Large intestine (tissue), 3 donors: ENCODE results near the gene E2F7. TPM values are rescaled to one million over a fixed set of nuclear protein-coding genes. Genes with fewer than 3 reads are reported as not detected.

ENCODE experiments used
- DNase-seq, 2 donors: peaks; one replicate each; pipeline versions ENCODE4 v3.0.0 to v3.0.0-alpha.2; 2013
- H3K27ac ChIP-seq: one replicate; pipeline ENCODE4 v1.5.1; 2013; ENCODE audit warnings: low read length
- H3K27me3 ChIP-seq: 2 replicates; pipeline ENCODE4 v1.6.1; 2013; ENCODE audit warnings: low read length; ENCODE audit not compliant: control insufficient read depth, insufficient read depth
- H3K36me3 ChIP-seq: 2 replicates; pipeline ENCODE4 v1.6.1; 2013; ENCODE audit warnings: low read length; ENCODE audit not compliant: control insufficient read depth, insufficient read depth
- H3K4me1 ChIP-seq: one replicate; pipeline ENCODE4 v1.6.1; 2013; ENCODE audit warnings: low read length; ENCODE audit not compliant: control insufficient read depth, insufficient read depth
- H3K4me3 ChIP-seq: one replicate; pipeline ENCODE4 v1.5.1; 2013; ENCODE audit warnings: low read length
- H3K9me3 ChIP-seq: one replicate; pipeline ENCODE4 v1.6.1; 2013; ENCODE audit warnings: mild to moderate bottlenecking, low read depth, low read length, moderate library complexity; ENCODE audit not compliant: control insufficient read depth
- WGBS: methylation state at CpG from one replicate; pipeline ENCODE4 v1.1.5; 2013; ENCODE audit warnings: low lambda C conversion rate; ENCODE audit not compliant: insufficient coverage; 5-methylcytosine and 5-hydroxymethylcytosine counted together
- polyA plus RNA-seq: library from polyadenylated mRNA; unstranded; fragments of 120-200 nt; gene quantifications from one replicate; pipeline ENCODE4 v1.2.1, GENCODE V29; 2013

The E2F7 gene
- polyA plus RNA-seq, 1 donor, result 3.7 TPM

DNA sequence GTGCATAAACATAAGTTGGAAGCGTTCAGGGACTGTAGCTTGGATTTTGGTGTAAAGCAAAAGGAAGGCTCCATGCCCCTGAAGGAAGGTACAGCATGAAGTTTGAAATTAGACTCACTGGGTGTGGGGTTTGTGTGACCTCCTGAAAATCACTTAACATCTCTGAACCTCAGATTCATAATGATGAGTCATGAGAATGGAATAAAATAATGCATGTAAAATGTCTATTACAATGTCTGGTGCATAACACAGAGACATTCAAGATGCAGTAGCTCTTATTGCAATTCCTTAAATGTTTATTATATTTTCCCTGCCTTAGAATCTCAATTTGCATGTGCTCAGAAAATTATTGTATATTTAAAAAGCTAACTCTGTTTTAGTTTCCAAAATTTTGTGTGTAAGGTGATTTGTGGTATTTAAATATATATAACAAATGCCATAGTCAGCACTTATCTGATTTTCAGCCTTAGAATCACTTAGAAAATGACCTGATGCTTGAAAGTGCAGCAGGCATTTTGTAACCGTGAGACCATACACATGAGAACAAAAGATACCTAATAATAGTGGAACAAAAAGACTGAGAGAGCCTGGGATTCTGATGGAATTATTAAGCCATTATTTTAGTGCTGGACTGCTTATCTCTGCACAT, 66.3 kb downstream of the E2F7 start:
- H3K36me3 ChIP-seq, result no peaks in the 10 kb centered on the region
- no peaks in the 10 kb centered on the region for H3K9me3 ChIP-seq
- no peak overlapping the region for H3K4me3 ChIP-seq
- H3K27me3 ChIP-seq, result peaks cover under 1% of the 10 kb centered on the region
- no peaks in the 10 kb centered on the region for H3K4me1 ChIP-seq
- DNase-seq, result no peak
- WGBS, result no CpG with 5 or more reads among the region's 2 CpGs
- H3K27ac ChIP-seq, result no peak overlapping the region

DNA sequence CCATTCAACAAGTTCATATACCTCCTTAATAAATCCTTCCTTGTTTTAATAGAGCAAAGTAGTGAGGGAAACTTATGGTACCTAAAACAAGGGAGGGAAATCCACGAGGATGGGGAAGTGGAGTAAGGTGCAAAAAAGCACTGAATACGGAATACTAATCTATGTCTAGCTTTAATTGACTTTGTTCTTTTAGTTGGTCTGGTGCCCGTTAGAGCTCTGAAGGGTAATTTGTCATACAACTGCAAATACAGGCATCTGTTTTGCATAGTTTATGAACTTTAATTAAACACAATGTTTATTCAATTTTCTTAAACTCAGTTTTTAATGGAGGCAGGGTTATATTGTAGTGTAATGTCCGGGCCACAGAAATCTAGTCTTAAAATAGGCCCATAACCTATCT, 67.0 kb downstream of the E2F7 start:
- WGBS, result 71% methylated on average over 1 of the region's 4 CpGs
- Histone ChIP-seq H3K9me3 (no peaks in the 10 kb centered on the region), H3K27me3 (no peaks in the 10 kb centered on the region), H3K27ac (no peak overlapping the region), H3K4me1 (no peaks in the 10 kb centered on the region), H3K36me3 (no peaks in the 10 kb centered on the region), H3K4me3 (no peak overlapping the region)
- DNase-seq, result no peak

DNA sequence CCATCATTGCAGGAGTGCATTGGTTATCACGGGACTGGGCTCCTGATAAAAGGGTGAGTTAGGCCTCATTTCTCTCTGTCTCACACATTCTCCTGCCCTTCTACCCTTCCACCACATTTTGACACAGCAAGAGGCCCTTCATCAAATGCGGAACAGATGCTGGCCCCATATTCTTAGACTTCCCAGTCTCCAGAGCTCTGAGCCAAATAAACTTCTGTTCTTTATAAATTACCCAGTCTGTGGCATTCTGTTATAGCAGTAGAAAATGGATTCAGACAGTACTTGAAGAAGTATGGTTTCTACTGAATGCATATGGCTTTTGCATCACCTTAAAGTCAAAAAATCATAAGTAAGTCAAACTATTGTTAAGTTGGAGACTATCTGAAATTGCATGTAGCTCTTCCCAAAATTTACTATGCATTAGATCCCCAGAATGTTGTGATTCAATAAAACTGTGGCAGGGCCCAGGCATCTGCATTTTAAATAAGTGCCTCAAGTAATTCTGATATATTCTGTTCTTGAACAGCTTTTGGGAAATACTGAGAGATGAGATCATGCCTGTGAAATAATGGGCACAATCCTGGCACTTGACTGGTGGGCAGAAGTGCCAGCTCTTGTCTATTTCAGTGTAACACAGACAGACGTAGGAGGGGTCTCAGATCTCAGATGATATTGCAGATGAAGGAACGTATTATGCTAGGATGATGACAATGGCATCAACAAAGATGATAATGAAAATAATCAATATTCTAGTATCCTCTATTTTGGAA, 68.2 kb downstream of the E2F7 start:
- H3K4me3 ChIP-seq, result no peak overlapping the region
- H3K27me3 ChIP-seq, result no peaks in the 10 kb centered on the region
- no peaks in the 10 kb centered on the region for H3K36me3 ChIP-seq
- no peaks in the 10 kb centered on the region for H3K9me3 ChIP-seq
- DNase-seq, result no peak
- H3K4me1 ChIP-seq, result no peaks in the 10 kb centered on the region
- no CpG with 5 or more reads among the region's 4 CpGs for WGBS
- H3K27ac ChIP-seq, result no peak overlapping the region

DNA sequence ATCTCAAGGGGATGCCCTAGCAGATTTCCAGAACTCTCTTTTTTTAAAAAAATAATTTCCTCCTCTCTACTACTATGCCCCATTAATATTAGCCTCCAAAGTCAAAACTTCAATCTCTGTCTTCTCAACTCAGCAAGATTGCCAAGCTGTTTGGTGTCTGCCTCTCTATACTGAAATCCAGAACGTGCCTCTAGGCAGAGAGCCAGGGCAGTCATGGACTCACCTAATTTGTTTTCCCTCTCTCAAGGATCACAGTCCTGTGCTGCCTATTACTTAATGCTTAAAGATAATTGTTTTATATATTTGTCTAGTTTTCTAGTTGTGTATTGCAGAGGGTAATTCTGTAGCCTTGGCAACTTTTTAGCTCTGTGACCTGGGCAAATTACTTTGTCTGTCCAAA, 74.7 kb downstream of the E2F7 start:
- DNase-seq, result no peak
- WGBS, result no CpG with 5 or more reads among the region's 1 CpG

DNA sequence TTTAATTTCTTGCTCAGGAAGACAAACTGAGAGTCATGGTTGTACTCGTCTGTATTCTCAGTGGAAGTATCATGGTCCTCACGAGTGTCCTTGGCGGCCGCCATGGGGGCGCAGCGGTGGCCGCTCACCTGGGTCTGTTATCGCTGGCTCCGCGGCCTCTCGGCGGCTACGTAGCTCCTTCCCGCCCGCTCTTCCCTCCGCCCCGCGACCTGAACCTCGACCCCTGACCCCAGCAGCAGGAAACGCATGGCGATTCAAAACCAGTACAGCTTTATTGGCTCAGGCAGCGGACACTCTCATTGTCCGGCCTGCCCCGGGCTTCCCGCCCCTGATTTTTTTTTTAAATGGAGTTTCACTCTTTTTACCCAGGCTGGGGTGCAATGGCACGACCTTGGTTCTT, 80.8 kb downstream of the E2F7 start:
- Histone ChIP-seq H3K27ac (no peak overlapping the region), H3K27me3 (no peaks in the 10 kb centered on the region), H3K36me3 (no peaks in the 10 kb centered on the region), H3K9me3 (peaks cover 13% of the 10 kb centered on the region), H3K4me1 (no peaks in the 10 kb centered on the region), H3K4me3 (no peak overlapping the region)
- no CpG with 5 or more reads among the region's 26 CpGs for WGBS
- no peak for DNase-seq

More for the DNA sequence above, 74.7 kb downstream of the E2F7 start:
- Histone ChIP-seq H3K9me3 (no peaks in the 10 kb centered on the region), H3K36me3 (no peaks in the 10 kb centered on the region), H3K4me3 (no peak overlapping the region), H3K27ac (no peak overlapping the region), H3K27me3 (no peaks in the 10 kb centered on the region), H3K4me1 (no peaks in the 10 kb centered on the region)

DNA sequence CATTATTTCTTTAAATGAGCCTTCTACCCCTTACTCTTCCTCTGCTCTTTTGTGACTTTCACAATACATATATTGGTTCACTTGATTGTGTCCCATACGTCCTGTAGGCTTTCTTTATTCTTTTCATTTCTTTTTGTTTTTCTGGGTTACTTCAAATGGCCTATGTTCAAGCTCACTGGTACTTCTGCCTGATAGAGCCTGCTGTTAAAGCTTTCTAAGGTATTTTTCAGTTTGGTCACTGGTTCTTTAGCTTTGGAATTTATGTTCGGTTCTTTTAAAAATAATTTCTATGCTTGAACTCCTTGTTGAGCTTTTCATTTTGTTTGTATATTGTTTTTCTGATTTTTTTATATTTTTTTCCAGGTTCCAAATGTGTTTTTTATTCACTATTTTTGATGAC, 81.9 kb downstream of the E2F7 start:
- H3K4me1 ChIP-seq, result no peaks in the 10 kb centered on the region
- H3K27me3 ChIP-seq, result no peaks in the 10 kb centered on the region
- H3K27ac ChIP-seq, result no peak overlapping the region
- H3K4me3 ChIP-seq, result no peak overlapping the region
- no peak for DNase-seq
- H3K36me3 ChIP-seq, result no peaks in the 10 kb centered on the region
- 84% methylated on average over 2 of the region's 2 CpGs for WGBS
- peaks cover 13% of the 10 kb centered on the region for H3K9me3 ChIP-seq

DNA sequence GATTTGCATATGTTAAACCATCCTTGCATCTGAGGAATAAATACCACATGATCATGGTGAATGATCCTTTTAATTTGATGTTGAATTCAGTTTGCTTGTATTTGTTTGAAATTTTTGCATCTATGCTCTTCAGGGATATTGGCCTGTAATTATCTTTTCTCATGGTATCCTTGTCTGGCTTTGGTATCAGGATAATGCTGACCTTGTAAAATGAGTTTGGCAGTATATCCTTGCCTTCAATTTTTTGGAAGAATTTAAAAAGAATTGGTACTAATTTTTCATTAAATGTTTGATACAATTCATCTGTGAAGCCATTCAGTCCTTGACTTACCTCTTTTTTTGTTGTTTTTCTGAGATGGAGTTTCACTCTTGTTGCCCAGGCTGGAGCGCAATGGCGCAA, 85.2 kb downstream of the E2F7 start:
- H3K36me3 ChIP-seq, result no peaks in the 10 kb centered on the region
- no peaks in the 10 kb centered on the region for H3K27me3 ChIP-seq
- peaks cover 13% of the 10 kb centered on the region for H3K9me3 ChIP-seq
- no peak overlapping the region for H3K4me3 ChIP-seq
- H3K4me1 ChIP-seq, result no peaks in the 10 kb centered on the region
- H3K27ac ChIP-seq, result no peak overlapping the region
- WGBS, result no CpG with 5 or more reads among the region's 2 CpGs
- DNase-seq, result no peak

DNA sequence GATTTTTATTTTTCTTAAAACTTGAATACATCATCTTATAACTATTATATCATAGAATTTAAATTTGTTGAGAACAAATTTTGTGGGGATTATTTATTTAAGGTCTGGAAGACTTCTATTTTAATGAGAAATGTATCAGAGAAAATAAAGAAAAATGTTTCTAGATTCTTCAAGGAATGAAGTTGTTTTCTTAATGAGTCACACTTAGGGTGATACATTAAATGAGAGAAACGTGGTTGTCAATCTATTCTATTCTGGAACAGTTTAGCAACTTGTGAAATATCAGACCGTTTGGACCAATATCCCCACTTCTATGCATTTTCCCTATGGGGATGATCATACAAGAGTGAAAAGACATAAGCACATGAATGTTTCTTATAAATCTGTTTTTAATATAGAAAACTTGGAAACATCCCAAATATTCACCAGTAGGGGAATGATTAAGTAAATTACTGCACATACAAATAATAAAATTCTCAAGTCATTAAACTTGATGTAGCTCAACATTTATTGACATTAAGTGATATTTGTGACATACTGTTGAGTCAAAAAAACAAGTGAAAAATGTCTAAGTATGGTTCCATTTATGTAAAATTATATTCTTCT, 88.5 kb downstream of the E2F7 start:
- Histone ChIP-seq H3K27me3 (no peaks in the 10 kb centered on the region), H3K36me3 (no peaks in the 10 kb centered on the region), H3K9me3 (no peaks in the 10 kb centered on the region), H3K4me1 (no peaks in the 10 kb centered on the region), H3K4me3 (no peak overlapping the region), H3K27ac (no peak overlapping the region)
- WGBS, result 90% methylated on average over 2 of the region's 2 CpGs
- DNase-seq, result no peak

Other genes starting within 250 kb of the E2F7 start
- 29.4 TPM for gene CSRP2, start 186.6 kb downstream of the E2F7 start, polyA plus RNA-seq